ENCODE data around the gene CCDC92. TPM values are rescaled to one million over a fixed set of nuclear protein-coding genes. Genes with fewer than 3 reads are reported as not detected.

The CCDC92 gene
- polyA plus RNA-seq, 1 donor from 2014 or later, result 11.3 TPM

- H3K27ac ChIP-seq (ENCODE audit: low read length), result no peak overlapping the region
- no peaks in the 10 kb centered on the region for H3K9me2 ChIP-seq (ENCODE audit: insufficient read depth, low read length)
- no peaks in the 10 kb centered on the region for H3K9me3 ChIP-seq (ENCODE audit: low read length)
- TF ChIP-seq, protein P1, sequence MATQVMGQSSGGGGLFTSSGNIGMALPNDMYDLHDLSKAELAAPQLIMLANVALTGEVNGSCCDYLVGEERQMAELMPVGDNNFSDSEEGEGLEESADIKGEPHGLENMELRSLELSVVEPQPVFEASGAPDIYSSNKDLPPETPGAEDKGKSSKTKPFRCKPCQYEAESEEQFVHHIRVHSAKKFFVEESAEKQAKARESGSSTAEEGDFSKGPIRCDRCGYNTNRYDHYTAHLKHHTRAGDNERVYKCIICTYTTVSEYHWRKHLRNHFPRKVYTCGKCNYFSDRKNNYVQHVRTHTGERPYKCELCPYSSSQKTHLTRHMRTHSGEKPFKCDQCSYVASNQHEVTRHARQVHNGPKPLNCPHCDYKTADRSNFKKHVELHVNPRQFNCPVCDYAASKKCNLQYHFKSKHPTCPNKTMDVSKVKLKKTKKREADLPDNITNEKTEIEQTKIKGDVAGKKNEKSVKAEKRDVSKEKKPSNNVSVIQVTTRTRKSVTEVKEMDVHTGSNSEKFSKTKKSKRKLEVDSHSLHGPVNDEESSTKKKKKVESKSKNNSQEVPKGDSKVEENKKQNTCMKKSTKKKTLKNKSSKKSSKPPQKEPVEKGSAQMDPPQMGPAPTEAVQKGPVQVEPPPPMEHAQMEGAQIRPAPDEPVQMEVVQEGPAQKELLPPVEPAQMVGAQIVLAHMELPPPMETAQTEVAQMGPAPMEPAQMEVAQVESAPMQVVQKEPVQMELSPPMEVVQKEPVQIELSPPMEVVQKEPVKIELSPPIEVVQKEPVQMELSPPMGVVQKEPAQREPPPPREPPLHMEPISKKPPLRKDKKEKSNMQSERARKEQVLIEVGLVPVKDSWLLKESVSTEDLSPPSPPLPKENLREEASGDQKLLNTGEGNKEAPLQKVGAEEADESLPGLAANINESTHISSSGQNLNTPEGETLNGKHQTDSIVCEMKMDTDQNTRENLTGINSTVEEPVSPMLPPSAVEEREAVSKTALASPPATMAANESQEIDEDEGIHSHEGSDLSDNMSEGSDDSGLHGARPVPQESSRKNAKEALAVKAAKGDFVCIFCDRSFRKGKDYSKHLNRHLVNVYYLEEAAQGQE (IDR thresholded peaks at IDR 0.05; ENCODE audit: borderline replicate concordance), result no peak
- no peak for TF ChIP-seq TAF1 (IDR thresholded peaks at IDR 0.05; ENCODE audit: low read depth)
- no peak for TF ChIP-seq POLR2AphosphoS5 (IDR thresholded peaks at IDR 0.05)
- H3K4me3 ChIP-seq (ENCODE audit: low read length), result no peak overlapping the region
- no peak overlapping the region for H3K9ac ChIP-seq (ENCODE audit: low read length)
- H3K4me2 ChIP-seq (ENCODE audit: low read length), result no peak overlapping the region
- H3F3A ChIP-seq (ENCODE audit: insufficient read depth, low read length, poor library complexity, severe bottlenecking), result no peaks in the 10 kb centered on the region
- no peaks in the 10 kb centered on the region for H3K79me2 ChIP-seq (replicated peaks; ENCODE audit: insufficient read depth, low read length)
- H4K20me1 ChIP-seq (ENCODE audit: insufficient read depth), result no peaks in the 10 kb centered on the region
- H2AFZ ChIP-seq (ENCODE audit: low read depth, low read length), result no peak overlapping the region
- no peaks in the 10 kb centered on the region for H3K36me3 ChIP-seq (ENCODE audit: insufficient read depth, low read length)
- no peaks in the 10 kb centered on the region for H3K27me3 ChIP-seq (ENCODE audit: insufficient read depth, low read depth, low read length)
Observed at GRCh38 chr12:123892853-123893252, 79.8 kb downstream of the CCDC92 start.

- no peaks in the 10 kb centered on the region for H3K9me3 ChIP-seq (ENCODE audit: low read length)
- H4K20me1 ChIP-seq (ENCODE audit: insufficient read depth), result no peaks in the 10 kb centered on the region
- H3K9me2 ChIP-seq (ENCODE audit: insufficient read depth, low read length), result no peaks in the 10 kb centered on the region
- H3F3A ChIP-seq (ENCODE audit: insufficient read depth, low read length, poor library complexity, severe bottlenecking), result no peaks in the 10 kb centered on the region
- no peak overlapping the region for H3K9ac ChIP-seq (ENCODE audit: low read length)
- no peaks in the 10 kb centered on the region for H3K36me3 ChIP-seq (ENCODE audit: insufficient read depth, low read length)
- no peaks in the 10 kb centered on the region for H3K27me3 ChIP-seq (ENCODE audit: insufficient read depth, low read depth, low read length)
- TF ChIP-seq POLR2AphosphoS5 (IDR thresholded peaks at IDR 0.05) (no peak), RAD21 (conservative IDR thresholded peaks at IDR 0.05) (no peak), TAF1 (IDR thresholded peaks at IDR 0.05; ENCODE audit: low read depth) (no peak), CTCF (IDR thresholded peaks at IDR 0.05; ENCODE audit: poor library complexity, severe bottlenecking) (no peak), MXI1 (conservative IDR thresholded peaks at IDR 0.05; ENCODE audit: poor library complexity, severe bottlenecking) (no peak), EP300 (conservative IDR thresholded peaks at IDR 0.05; ENCODE audit: poor library complexity, severe bottlenecking) (no peak), SMC3 (conservative IDR thresholded peaks at IDR 0.05; ENCODE audit: poor library complexity) (no peak), EZH2 (IDR thresholded peaks at IDR 0.05; ENCODE audit: borderline replicate concordance, insufficient read depth, low read length, poor library complexity, severe bottlenecking) (no peak)
- TF ChIP-seq, protein P1 (IDR thresholded peaks at IDR 0.05; ENCODE audit: borderline replicate concordance), result no peak
- H2AFZ ChIP-seq (ENCODE audit: low read depth, low read length), result no peak overlapping the region
- no peaks in the 10 kb centered on the region for H3K79me2 ChIP-seq (replicated peaks; ENCODE audit: insufficient read depth, low read length)
- H3K4me2 ChIP-seq (ENCODE audit: low read length), result no peak overlapping the region
- no peak overlapping the region for H3K4me3 ChIP-seq (ENCODE audit: low read length)
- no peak overlapping the region for H3K27ac ChIP-seq (ENCODE audit: low read length)
Observed at GRCh38 chr12:123892180-123892559, 80.5 kb downstream of the CCDC92 start.
